HepG2 (cell line): ENCODE results near the gene GABRP. TPM values are rescaled to one million over a fixed set of nuclear protein-coding genes. Genes with fewer than 3 reads are reported as not detected.

Source experiments
- ATAC-seq: fragments of 200-7000 bp; cut with Tn5 transposase; 3 replicates; pipeline ENCODE4 v1.9.1; 2020; ENCODE audit warnings: mild to moderate bottlenecking, moderate library complexity
- BruUV-seq: library from RNA; stranded (reverse); fragments of 400-500 nt; replicated peaks from 2 replicates; lab custom pipeline; 2021; lab: Mats Ljungman, UMichigan
- CTCF ChIA-PET: fragments of 300-600 bp; formaldehyde crosslinking; extraction: SDS; loops from one replicate; lab custom pipeline; 2021; ENCODE audit warnings: low total read pairs, inconsistent platforms, low intra/inter-chr PET ratio; lab: Yijun Ruan, JAX
- POLR2A ChIA-PET: fragments of 350-600 bp; sonication (Branson Sonifier 250); formaldehyde crosslinking; loops from one replicate; lab custom pipeline; 2020; ENCODE audit warnings: antibody characterized with exemption, inconsistent platforms; lab: Yijun Ruan, JAX
- DNase-seq: peaks from one replicate; pipeline ENCODE4 v3.0.0-alpha.2; 2015; ENCODE audit warnings: low spot score
- FAIRE-seq: peaks from 3 replicates; lab custom pipeline; 2011; peaks lifted over from hg19 to GRCh38; lab: Jason Lieb, UNC
- H2AFZ ChIP-seq: one replicate; pipeline ENCODE4 v1.6.1; 2011; ENCODE audit warnings: low read length, inconsistent platforms
- H3K27ac ChIP-seq: fragments of 300-600 bp; 3 replicates; pipeline ENCODE4 v1.8.0; 2011; ENCODE audit warnings: mixed run types, mild to moderate bottlenecking, mixed read lengths, low read length, inconsistent platforms; ENCODE audit not compliant: insufficient read depth; ENCODE audit errors: extremely low read length
- H3K27me3 ChIP-seq, 2 experiments: fragments of 200-600 bp in 1 of 2; 2 replicates in 1 of 2; 3 replicates in 1 of 2; pipeline versions ENCODE4 v1.6.0 to v1.8.0; 2011; ENCODE audit warnings: low read length in 2 of 2, mild to moderate bottlenecking in 2 of 2, moderate library complexity in 2 of 2, inconsistent platforms in 1 of 2; ENCODE audit not compliant: insufficient read depth in 2 of 2, control insufficient read depth in 1 of 2
- H3K36me3 ChIP-seq, 2 experiments: fragments of 200-600 bp in 1 of 2; replicated peaks in 1 of 2; 2 replicates in 1 of 2; 3 replicates in 1 of 2; pipeline versions ENCODE4 v1.5.1 to v1.8.0; 2011; ENCODE audit warnings: low read length in 2 of 2, inconsistent platforms in 1 of 2; ENCODE audit not compliant: insufficient read depth in 2 of 2, control insufficient read depth in 1 of 2
- H3K4me1 ChIP-seq: 2 replicates; pipeline ENCODE4 v1.5.1; 2012; ENCODE audit warnings: low read length, inconsistent platforms; ENCODE audit not compliant: insufficient read depth
- H3K4me2 ChIP-seq: 2 replicates; pipeline ENCODE4 v1.6.0; 2011; ENCODE audit warnings: low read depth, low read length, inconsistent platforms
- H3K4me3 ChIP-seq, 3 experiments: fragments of 200-600 bp in 1 of 3; sonication (generic), shearing (Covaris generic) in 1 of 3; replicated peaks in 1 of 3; 2 replicates each; pipeline ENCODE4 v1.5.1; 2011 to 2016; ENCODE audit warnings: low read length in 3 of 3, inconsistent platforms in 2 of 3, low read depth in 2 of 3, mild to moderate bottlenecking in 2 of 3, control low read depth in 1 of 3, mixed read lengths in 1 of 3; ENCODE audit not compliant: insufficient read depth in 1 of 3
- H3K79me2 ChIP-seq: one replicate; pipeline ENCODE4 v1.6.1; 2011; ENCODE audit warnings: low read length, inconsistent platforms; ENCODE audit not compliant: insufficient read depth
- H3K9ac ChIP-seq: 2 replicates; pipeline ENCODE4 v1.6.0; 2011; ENCODE audit warnings: mild to moderate bottlenecking, low read depth, low read length, inconsistent platforms; ENCODE audit not compliant: insufficient read depth
- H3K9me3 ChIP-seq: 2 replicates; pipeline ENCODE4 v1.5.1; 2012; ENCODE audit warnings: mild to moderate bottlenecking, low read length
- H4K20me1 ChIP-seq: 2 replicates; pipeline ENCODE4 v1.6.0; 2011; ENCODE audit warnings: inconsistent platforms, mild to moderate bottlenecking, low read length, moderate library complexity; ENCODE audit not compliant: insufficient read depth
- NR1H2 ChIP-seq: sonication (generic); formaldehyde crosslinking; IDR thresholded peaks from 2 replicates; pipeline ENCODE4 v1.8.1; 2022; ENCODE audit warnings: low read depth, missing genetic modification reagents, borderline replicate concordance
- NR2F1 ChIP-seq, 2 experiments: fragments of 450-650 bp in 1 of 2; formaldehyde crosslinking in 1 of 2; IDR thresholded peaks; 2 replicates each; pipeline versions ENCODE4 v1.5.0 to v1.6.1; 2016 to 2020; ENCODE audit warnings: mild to moderate bottlenecking in 1 of 2, missing compliant biosample characterization in 1 of 2, missing genetic modification reagents in 1 of 2, moderate library complexity in 1 of 2
- POLR2A ChIP-seq, 2 experiments: IDR thresholded peaks; 2 replicates each; pipeline ENCODE4 v1.6.1; 2011; ENCODE audit warnings: low read depth in 2 of 2, low read length in 2 of 2, mild to moderate bottlenecking in 1 of 2, moderate library complexity in 1 of 2; ENCODE audit not compliant: insufficient read depth in 1 of 2
- RFX5 ChIP-seq: IDR thresholded peaks from 2 replicates; pipeline ENCODE4 v1.6.1; 2011; ENCODE audit warnings: low read depth, low read length, improper control_type of control experiment
- RNF219 ChIP-seq: sonication (generic); formaldehyde crosslinking; IDR thresholded peaks from 2 replicates; pipeline ENCODE4 v1.5.0; 2020; ENCODE audit warnings: mild to moderate bottlenecking, missing genetic modification reagents
- SP5 ChIP-seq: IDR thresholded peaks from 2 replicates; pipeline ENCODE4 v1.6.1; 2016; ENCODE audit warnings: low read depth, borderline replicate concordance
- TGIF2 ChIP-seq: IDR thresholded peaks from 2 replicates; pipeline ENCODE4 v1.6.1; 2016; ENCODE audit warnings: control low read depth, missing compliant biosample characterization
- ZFP41 ChIP-seq: sonication (generic); formaldehyde crosslinking; IDR thresholded peaks from 2 replicates; pipeline ENCODE4 v1.4.0; 2020; ENCODE audit warnings: mild to moderate bottlenecking, missing genetic modification reagents, borderline replicate concordance
- ZNF264 ChIP-seq: sonication (generic); formaldehyde crosslinking; IDR thresholded peaks from 2 replicates; pipeline ENCODE4 v1.4.0; 2020; ENCODE audit warnings: missing genetic modification reagents
- ZNF296 ChIP-seq: sonication (generic); formaldehyde crosslinking; conservative IDR thresholded peaks from 2 replicates; pipeline ENCODE4 v1.5.0; 2020; ENCODE audit warnings: mild to moderate bottlenecking, missing genetic modification reagents
- ZNF543 ChIP-seq: sonication (generic); formaldehyde crosslinking; IDR thresholded peaks from 2 replicates; pipeline ENCODE4 v1.4.0; 2020; ENCODE audit warnings: mild to moderate bottlenecking, missing genetic modification reagents
- ZNF720 ChIP-seq: sonication (generic); formaldehyde crosslinking; IDR thresholded peaks from 2 replicates; pipeline ENCODE4 v1.4.0; 2020; ENCODE audit warnings: missing genetic modification reagents
- WGBS: methylation state at CpG from one replicate; pipeline ENCODE4 v1.1.6; 2017; ENCODE audit warnings: low lambda C conversion rate; 5-methylcytosine and 5-hydroxymethylcytosine counted together
- in situ Hi-C: cut with HindIII; loops from 2 replicates; pipeline ENCODE4 v1.10.0; 2017; ENCODE audit warnings: low pct_unique_long_range_greater_than_20kb; ENCODE audit not compliant: extremely low pct_ligation_motif_present
- intact Hi-C: fragments of 100-400 bp; cut with micrococcal nuclease; formaldehyde crosslinking; loops from one replicate; pipeline ENCODE4 v1.10.0; 2022; ENCODE audit not compliant: unreplicated experiment
- polyA plus RNA-seq, 8 experiments: library from polyadenylated mRNA; depleted of rRNA in 3 of 8; stranded (reverse) in 7 of 8; unstranded in 1 of 8; fragments of >200 nt; fragmentation: Illumina TruSeq in 4 of 8; extraction: Trizol in 4 of 8; gene quantifications; 2 replicates each; pipeline versions ENCODE4 v1.2.1 to v1.2.3, GENCODE V29; 2011 to 2016; ENCODE audit warnings: low read depth in 4 of 8, missing spikeins in 1 of 8, mixed read lengths in 1 of 8; ENCODE audit not compliant: insufficient read depth in 1 of 8
- total RNA-seq, 5 experiments: library from RNA; depleted of rRNA; stranded (reverse); fragments of >200 nt; fragmentation: Illumina TruSeq; extraction: Trizol; gene quantifications; 2 replicates each; pipeline ENCODE4 v1.2.3, GENCODE V29; 2016; ENCODE audit warnings: low read depth in 1 of 5
- TF ChIP-seq, protein P1 (sequence below): sonication (generic); formaldehyde crosslinking; IDR thresholded peaks from 2 replicates; pipeline ENCODE4 v1.4.0; 2020; ENCODE audit warnings: missing genetic modification reagents

Gene GABRP
- total and polyA plus RNA-seq, 2 of the 13 experiments (the other 11 are each of a cell fraction or from before 2014, with no cell fraction given) = not detected

- Histone ChIP-seq H3K4me2 (no peak overlapping the region), H3K27ac (no peak overlapping the region), H3K27me3 (peaks cover 2 to 23% of the 10 kb centered on the region in 2 experiments; a peak in 3 of 5 replicates), H3K9me3 (no peaks in the 10 kb centered on the region), H3K9ac (no peak overlapping the region), H2AFZ (no peak overlapping the region), H4K20me1 (no peaks in the 10 kb centered on the region), H3K36me3 (no peaks in the 10 kb centered on the region), H3K4me1 (no peaks in the 10 kb centered on the region), H3K79me2 (no peaks in the 10 kb centered on the region), H3K4me3 (no peak overlapping the region)
- in situ Hi-C loops (loop anchor here (5.0 to 10.0 kb wide), 2 partner anchors 48 to 601 kb away; no protein-coding TSS in a partner anchor), intact Hi-C loops (loop anchor here (1.0 to 10.0 kb wide), 4 partner anchors 43 to 411 kb away; no protein-coding TSS in a partner anchor)
- FAIRE-seq (no peak), ATAC-seq (no peak; the same call in 2 of the 3 replicates), DNase-seq (no peak)
- 3% methylated on average over 12 of the region's 12 CpGs for WGBS
- ChIA-PET CTCF (interaction anchor here (1.3 to 1.8 kb wide), 2 partner anchors 30 to 48 kb away, joined by 3 to 22 read pairs; no protein-coding TSS in a partner anchor), POLR2A (no interaction called here)
- BruUV-seq = no TSS peak
- TF ChIP-seq RFX5 (no peak), ZNF543 (CRISPR knock-in tag) (no peak), ZFP41 (CRISPR knock-in tag) (no peak), ZNF720 (no peak), NR1H2 (CRISPR knock-in tag) (no peak), TGIF2 (CRISPR knock-in tag) (no peak), POLR2A (IDR thresholded peaks at IDR 0.05; ENCODE audit: insufficient read depth in 1 of 2, low read depth in 2 of 2, low read length in 2 of 2) (no peak), ZNF264 (CRISPR knock-in tag) (no peak), RNF219 (CRISPR knock-in tag) (no peak), ZNF296 (CRISPR knock-in tag) (no peak), NR2F1 (CRISPR knock-in tag; IDR thresholded peaks at IDR 0.05) (no peak), SP5 (CRISPR knock-in tag) (no peak)
- TF ChIP-seq, protein P1, sequence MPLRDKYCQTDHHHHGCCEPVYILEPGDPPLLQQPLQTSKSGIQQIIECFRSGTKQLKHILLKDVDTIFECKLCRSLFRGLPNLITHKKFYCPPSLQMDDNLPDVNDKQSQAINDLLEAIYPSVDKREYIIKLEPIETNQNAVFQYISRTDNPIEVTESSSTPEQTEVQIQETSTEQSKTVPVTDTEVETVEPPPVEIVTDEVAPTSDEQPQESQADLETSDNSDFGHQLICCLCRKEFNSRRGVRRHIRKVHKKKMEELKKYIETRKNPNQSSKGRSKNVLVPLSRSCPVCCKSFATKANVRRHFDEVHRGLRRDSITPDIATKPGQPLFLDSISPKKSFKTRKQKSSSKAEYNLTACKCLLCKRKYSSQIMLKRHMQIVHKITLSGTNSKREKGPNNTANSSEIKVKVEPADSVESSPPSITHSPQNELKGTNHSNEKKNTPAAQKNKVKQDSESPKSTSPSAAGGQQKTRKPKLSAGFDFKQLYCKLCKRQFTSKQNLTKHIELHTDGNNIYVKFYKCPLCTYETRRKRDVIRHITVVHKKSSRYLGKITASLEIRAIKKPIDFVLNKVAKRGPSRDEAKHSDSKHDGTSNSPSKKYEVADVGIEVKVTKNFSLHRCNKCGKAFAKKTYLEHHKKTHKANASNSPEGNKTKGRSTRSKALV (CRISPR knock-in tag) = no peak
Measured at GRCh38 chr5:170743876-170744212, 39.7 kb upstream of the GABRP start.
